CD4-positive, alpha-beta T cell treated with Interleukin-17A for 1 hour (primary cell): ENCODE measurements around the gene DTD1.

ENCODE experiments used
- DNase-seq: peaks from one replicate; pipeline ENCODE4 v3.0.0-alpha.2; 2020

The DTD1 gene

DNA sequence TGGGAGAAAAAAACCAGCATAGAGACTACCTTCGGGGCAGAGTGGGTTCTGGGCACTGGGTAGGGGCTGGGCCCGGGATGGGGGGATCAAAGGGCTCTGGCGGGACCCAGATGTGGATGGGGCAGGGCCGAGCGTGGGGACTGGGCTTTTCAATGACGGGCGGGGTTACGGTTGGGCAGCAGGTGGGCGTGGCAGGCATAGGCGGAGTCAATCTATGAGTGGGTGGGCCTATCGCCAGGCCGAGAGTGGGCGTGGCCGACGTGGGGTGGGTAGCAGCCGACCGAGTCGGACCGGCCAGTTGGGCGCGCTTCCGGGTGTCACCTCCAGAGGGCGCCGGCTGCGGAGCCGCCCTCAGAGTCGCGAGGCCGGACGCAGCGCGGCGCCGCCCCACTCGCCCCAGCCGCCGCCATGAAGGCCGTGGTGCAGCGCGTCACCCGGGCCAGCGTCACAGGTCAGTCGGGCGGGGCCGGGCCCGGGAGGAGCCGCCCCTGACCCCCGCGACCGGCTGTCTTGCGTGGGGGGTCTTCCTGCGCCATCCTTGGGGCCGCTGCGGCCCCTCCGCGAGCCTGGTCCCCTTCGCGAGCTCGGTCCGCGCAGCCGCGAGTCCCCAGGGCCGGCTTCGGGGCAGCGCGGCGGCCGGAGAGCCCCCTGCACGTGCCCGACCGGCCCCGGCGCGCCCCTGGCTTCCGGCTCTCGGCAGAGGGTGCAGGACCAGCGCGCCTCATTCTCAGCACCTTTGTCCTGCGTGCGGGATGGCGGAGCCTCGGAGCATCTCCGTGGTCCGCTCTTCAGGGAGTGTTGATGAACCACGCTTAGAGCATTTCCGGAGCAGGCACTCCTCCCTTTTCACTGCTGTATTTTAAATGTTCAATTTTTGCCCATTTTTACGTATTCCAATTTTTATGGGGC, at the start of gene DTD1:
DTD1 (plus strand) TSS at position 390 of the 909 bp plus-strand sequence; CDS start at position 409, 19 bp downstream.
- peak; percentile 90 for DNase-seq

DNA sequence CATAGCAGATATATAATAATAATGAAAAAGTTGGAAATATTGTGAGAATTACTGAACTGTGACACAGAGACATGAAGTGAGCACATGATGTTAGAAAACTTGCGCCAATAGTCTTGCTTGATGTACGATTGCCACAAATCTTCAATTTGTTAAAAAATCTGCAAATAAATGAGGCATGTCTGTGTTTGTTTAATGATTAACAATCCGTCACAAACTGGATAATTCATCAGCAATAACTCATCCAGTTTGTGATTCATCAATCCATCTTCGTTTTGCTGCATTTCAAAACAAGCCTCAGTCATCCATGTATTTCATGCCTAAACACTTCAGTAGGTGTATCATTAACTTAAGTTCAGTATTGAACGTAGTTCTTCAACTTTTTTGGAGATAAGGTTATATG, 46.1 kb upstream of the DTD1 start:
- no peak for DNase-seq

DNA sequence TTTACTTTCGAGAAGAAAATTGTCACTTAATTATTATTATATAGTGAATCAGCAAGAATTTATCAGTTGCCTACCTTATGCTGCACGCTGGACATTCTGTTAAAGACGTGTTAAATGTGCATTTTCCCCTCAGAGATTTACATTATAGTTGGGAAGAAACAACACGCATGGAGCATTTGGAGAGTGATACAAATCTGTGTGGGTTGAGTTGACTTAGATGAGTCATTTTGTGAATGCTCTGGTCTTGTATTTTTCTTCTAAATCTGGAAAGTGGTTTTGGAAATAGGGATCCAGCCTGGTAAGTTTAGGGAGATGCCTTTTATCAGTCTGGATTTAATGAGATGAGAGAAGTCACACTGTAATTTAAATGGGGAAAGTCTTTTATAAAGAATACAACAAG, 44.6 kb upstream of the DTD1 start:
- no peak for DNase-seq

- DNase-seq, result no peak
Observed at GRCh38 chr20:18543932-18544331, 43.9 kb upstream of the DTD1 start.

DNA sequence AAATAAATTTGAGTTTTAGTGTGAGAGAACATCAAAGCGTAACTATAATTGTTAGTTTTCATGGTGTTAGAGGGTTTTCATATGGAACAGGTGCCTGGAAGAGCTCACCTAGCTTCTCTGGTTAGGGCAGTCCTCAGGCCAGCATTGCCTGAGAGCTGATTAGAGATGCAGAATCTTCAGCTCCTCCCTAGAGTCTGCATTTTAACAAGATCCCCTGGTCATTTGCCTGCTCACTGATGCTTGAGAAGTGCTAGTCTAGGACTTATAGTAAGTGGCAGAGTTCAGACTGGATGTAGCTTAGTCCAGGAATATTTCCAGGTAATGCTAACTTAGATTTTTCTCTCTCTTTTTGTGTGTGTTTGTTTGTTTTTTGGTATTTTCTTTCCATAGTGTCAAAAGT, 42.3 kb upstream of the DTD1 start:
- no peak for DNase-seq

GRCh38 chr20:18548465-18548864, 39.4 kb upstream of the DTD1 start:
- no peak for DNase-seq

GRCh38 chr20:18553746-18554145, 34.1 kb upstream of the DTD1 start:
- DNase-seq, result no peak

GRCh38 chr20:18566892-18567738, 20.7 kb upstream of the DTD1 start, which contains the start of gene SMIM26:
SMIM26 (plus strand) TSS chr20:18567432; CDS start chr20:18567479, 47 bp downstream.
- DNase-seq, result peak; percentile 95

DNA sequence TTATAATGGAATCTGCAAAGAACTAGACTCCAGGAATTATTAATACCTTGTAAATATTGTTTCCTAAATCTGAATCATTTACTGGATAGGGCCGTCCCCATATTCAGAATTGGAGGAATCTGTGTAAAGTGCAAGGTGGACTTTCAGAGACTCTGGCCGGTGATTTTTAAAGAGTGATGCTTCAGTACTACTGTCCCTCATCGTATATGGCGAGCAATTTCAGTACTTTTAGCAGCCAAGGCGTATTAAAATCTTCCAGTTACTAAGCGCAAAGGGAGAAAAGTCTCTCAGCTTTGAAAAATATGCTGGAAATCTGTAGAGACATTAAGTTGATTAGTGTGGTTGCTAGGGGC, 20.1 kb upstream of the DTD1 start:
- no peak for DNase-seq

- DNase-seq, result no peak
Observed at GRCh38 chr20:18571009-18571408, 16.8 kb upstream of the DTD1 start.

GRCh38 chr20:18571578-18571977, 16.3 kb upstream of the DTD1 start:
- no peak for DNase-seq

DNA sequence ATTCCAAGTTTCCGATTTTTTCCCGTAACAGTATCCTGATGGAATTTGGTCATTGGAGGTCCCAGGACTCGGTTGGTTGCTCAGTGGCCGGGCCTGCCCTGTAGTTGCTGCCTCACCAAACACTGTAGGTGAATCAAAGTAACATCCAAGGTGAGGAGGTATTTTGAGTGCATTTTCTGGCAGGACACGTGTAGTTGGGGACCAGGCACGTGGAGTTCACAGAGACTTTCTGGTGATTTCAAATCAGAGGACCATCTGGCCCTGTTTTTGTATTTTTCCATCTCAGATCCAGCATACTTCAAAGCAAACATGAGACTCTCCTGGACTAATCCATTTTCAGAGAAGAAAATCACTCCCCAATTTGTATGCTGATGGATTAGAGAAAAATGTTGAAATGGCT, 9.9 kb upstream of the DTD1 start:
- DNase-seq, result no peak

DNA sequence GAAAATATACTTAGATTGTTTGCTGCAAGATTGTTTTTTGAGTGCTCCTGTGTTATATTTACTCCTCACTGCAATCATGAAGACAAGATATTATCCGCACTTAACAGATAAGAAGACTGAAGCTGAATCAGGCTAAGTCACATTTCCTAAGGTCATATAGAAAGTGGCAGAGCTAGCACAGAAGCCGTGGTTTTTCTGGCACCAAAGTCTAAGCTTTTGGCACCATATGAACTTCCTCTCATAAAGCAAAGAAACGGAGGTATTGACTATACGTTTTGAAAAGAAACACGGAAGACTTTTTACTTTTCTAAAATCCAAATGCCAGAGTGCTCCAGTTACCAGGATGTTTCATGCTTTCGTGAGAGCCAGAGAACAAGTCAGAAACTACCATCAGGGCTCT, 9.3 kb upstream of the DTD1 start:
- DNase-seq, result no peak

GRCh38 chr20:18580012-18580411, 7.8 kb upstream of the DTD1 start:
- DNase-seq, result no peak

DNA sequence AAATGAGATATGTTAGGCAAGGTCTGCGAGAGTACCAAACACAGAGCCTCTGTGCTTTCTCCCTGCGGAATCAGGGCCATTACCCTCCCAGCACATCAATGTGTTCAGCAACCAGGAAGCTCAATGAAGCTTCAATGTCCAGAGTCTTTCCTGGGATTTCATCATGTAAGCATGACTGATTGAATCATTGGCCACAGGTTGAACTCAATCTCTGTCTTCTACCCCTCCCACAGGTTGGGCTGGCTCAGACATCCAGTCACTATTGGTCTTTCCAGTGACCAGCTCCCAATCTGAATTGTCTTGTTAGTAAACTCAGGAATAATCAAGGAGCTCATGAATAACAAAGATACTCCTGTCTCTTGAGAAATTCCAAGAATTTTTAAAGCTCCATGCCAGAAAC, 2.7 kb upstream of the DTD1 start:
- no peak for DNase-seq

- DNase-seq, result no peak
Observed at GRCh38 chr20:18588574-18588933, 700 bp downstream of the DTD1 start.

GRCh38 chr20:18589941-18590674, 2.3 kb downstream of the DTD1 start:
- peak; percentile 16 for DNase-seq

DNA sequence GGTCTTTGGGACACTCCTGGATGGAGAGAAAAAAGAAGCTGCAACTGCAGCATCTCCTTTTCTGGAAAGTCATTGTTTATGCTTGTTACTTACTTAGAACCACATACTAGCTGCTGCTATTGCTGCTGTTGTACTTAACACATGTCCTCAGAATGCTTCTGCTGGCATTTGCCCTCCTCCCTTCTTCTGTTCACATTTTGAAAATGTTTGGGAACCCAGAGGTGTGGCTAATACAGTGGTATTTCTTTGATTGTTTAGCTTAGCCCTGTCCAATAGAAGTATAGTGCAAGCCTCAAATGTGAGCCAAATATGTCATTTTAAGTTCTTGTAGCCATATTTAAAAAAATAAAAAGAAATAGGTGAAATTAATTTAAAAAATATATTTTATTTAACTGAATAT, 8.4 kb downstream of the DTD1 start:
- DNase-seq, result no peak

- DNase-seq, result no peak
Observed at GRCh38 chr20:18609741-18610140, 21.9 kb downstream of the DTD1 start.

DNA sequence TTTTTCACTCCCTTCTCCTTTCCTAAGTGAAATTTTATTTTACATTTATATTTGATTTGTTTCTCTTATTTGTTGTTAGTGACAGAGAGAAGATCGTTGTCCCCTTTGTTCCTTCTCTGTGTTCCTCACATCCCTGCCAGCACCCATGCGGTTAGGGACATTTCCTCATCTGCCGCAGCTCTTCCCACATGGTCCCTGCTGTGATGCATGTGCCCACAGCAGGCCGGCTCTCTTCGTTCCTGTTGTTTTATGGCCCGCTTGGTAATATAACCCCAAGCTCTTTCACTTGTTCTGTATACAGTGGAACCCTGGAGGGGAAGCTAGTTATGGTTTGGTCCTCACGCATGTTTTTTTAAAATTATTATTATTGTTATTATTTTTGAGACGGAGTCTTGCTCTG, 23.6 kb downstream of the DTD1 start:
- no peak for DNase-seq

DNA sequence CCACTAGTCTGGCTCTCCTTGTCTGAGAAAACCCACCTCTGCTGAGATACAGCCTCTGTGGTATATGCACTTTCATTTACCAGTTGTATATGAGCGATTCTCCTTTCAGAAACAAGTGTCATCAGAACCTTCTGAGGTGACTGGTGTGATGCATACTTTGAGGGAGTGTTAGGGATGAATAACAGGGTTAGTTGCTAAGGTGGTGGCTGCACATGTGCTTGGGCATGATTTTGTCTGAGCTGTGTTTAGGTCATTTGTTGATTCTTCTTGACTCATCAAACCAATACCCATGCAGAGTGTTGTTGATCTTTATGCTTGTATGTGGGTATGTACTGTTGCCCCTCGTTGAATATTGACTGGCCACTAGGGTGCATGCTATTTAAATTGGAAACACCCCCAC, 25.7 kb downstream of the DTD1 start:
- no peak for DNase-seq

GRCh38 chr20:18614244-18614643, 26.4 kb downstream of the DTD1 start:
- no peak for DNase-seq

DNA sequence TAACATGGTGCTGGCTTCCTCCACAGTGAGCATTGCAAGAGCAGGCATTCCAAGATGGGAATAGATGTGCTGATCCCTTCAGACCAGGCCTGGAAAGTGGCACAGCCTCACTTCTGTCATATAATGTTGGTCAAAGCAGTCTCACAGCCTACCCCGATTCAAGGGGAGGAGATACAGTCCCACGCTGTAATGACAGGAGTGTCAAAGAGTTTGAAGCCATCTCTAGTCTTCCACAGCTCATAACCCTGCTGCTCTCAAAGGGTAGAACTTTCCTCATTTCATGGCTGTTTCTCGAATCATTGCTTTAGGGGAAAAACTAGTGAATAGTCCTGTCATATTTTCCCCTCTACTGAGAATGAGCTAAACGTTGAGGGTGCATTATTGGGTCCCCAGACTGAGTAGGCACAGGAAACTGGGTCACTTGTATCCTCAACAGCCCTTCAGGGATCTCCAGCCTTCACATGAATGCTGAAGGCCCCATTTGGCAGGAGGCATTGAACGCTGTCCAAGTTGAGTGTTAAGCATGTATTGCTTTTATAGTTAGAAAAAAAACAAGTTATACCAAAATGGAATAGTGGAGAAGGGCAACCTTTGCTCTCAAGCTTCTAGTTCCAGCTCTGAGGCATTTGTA, 27.3 kb downstream of the DTD1 start:
- DNase-seq, result no peak
